Thymus (tissue), 11 donors: ENCODE data around the gene INPP5A. TPM values are rescaled to one million over a fixed set of nuclear protein-coding genes. Genes with fewer than 3 reads are reported as not detected.

ENCODE experiments used
- DNase-seq, 9 donors: peaks; one replicate each; pipeline ENCODE4 v3.0.0-alpha.2; 2013; ENCODE audit warnings: low spot score in 9 of 9, low read depth in 6 of 9, missing footprints in 1 of 9
- H3K27ac ChIP-seq, 2 donors: one replicate each; pipeline ENCODE4 v1.5.1; 2013; ENCODE audit warnings: control low read depth in 1 of 2, low read depth in 1 of 2, low read length in 1 of 2, mild to moderate bottlenecking in 1 of 2, moderate library complexity in 1 of 2
- H3K27me3 ChIP-seq, 2 donors: one replicate each; pipeline ENCODE4 v1.5.1; 2013; ENCODE audit warnings: low read length in 1 of 2; ENCODE audit not compliant: control insufficient read depth in 2 of 2, insufficient read depth in 1 of 2
- H3K36me3 ChIP-seq, 2 donors: one replicate each; pipeline ENCODE4 v1.5.1; 2013; ENCODE audit warnings: low read length in 1 of 2, mild to moderate bottlenecking in 1 of 2, moderate library complexity in 1 of 2; ENCODE audit not compliant: control insufficient read depth in 2 of 2, insufficient read depth in 2 of 2
- H3K4me1 ChIP-seq, 2 donors: one replicate each; pipeline ENCODE4 v1.5.1; 2013; ENCODE audit warnings: low read length in 2 of 2; ENCODE audit not compliant: control insufficient read depth in 2 of 2, insufficient read depth in 2 of 2
- H3K4me3 ChIP-seq, 2 donors: one replicate each; pipeline ENCODE4 v1.5.1; 2013; ENCODE audit warnings: low read length in 2 of 2, control low read depth in 1 of 2, mild to moderate bottlenecking in 1 of 2
- H3K9me3 ChIP-seq, 2 donors: one replicate each; pipeline ENCODE4 v1.5.1; 2013; ENCODE audit warnings: low read length in 1 of 2, mild to moderate bottlenecking in 1 of 2; ENCODE audit not compliant: control insufficient read depth in 2 of 2, insufficient read depth in 1 of 2
- WGBS: extraction: QIAGEN DNeasy Blood & Tissue Kit; methylation state at CpG from one replicate; pipeline ENCODE4 v1.1.7; 2013; 5-methylcytosine and 5-hydroxymethylcytosine counted together
- polyA plus RNA-seq: library from polyadenylated mRNA; stranded (reverse); fragments of 200-250 nt; gene quantifications from one replicate; pipeline ENCODE4 v1.2.3, GENCODE V29; 2013
- total RNA-seq: library from RNA; stranded (reverse); fragments of 120-200 nt; gene quantifications from one replicate; pipeline ENCODE4 v1.2.4, GENCODE V29; 2013
- donor health status: healthy.

The INPP5A gene
- total and polyA plus RNA-seq, 2 donors = 11.0 to 14.6 TPM

GRCh38 chr10:132608511-132609195 lies 71.1 kb downstream of the INPP5A start:
- no peaks in the 10 kb centered on the region for H3K27me3 ChIP-seq

GRCh38 chr10:132609211-132609610 lies 71.6 kb downstream of the INPP5A start:
- Histone ChIP-seq H3K9me3 (peaks cover 0 to 1% of the 10 kb centered on the region in 2 donors), H3K4me3 (no peak overlapping the region), H3K27ac (no peak overlapping the region), H3K27me3 (no peaks in the 10 kb centered on the region), H3K36me3 (no peaks in the 10 kb centered on the region), H3K4me1 (peaks cover 0 to 3% of the 10 kb centered on the region in 2 donors)
- no peak for DNase-seq
- WGBS = 98% methylated on average over 14 of the region's 14 CpGs

More at GRCh38 chr10:132608511-132609195, 71.1 kb downstream of the INPP5A start:
- peaks cover 0 to 3% of the 10 kb centered on the region in 2 donors for H3K4me1 ChIP-seq
- WGBS = 94% methylated on average over 18 of the region's 18 CpGs
- H3K9me3 ChIP-seq = peaks cover 0 to 4% of the 10 kb centered on the region in 2 donors
- DNase-seq = no peak
- H3K36me3 ChIP-seq = no peaks in the 10 kb centered on the region
- no peak overlapping the region for H3K27ac ChIP-seq
- H3K4me3 ChIP-seq = no peak overlapping the region

GRCh38 chr10:132610071-132610701 lies 72.6 kb downstream of the INPP5A start:
- Histone ChIP-seq H3K4me1 (peaks cover 0 to 3% of the 10 kb centered on the region in 2 donors), H3K9me3 (peaks cover 0 to 8% of the 10 kb centered on the region in 2 donors), H3K4me3 (no peak overlapping the region), H3K27ac (no peak overlapping the region), H3K36me3 (no peaks in the 10 kb centered on the region), H3K27me3 (no peaks in the 10 kb centered on the region)
- DNase-seq = no peak
- WGBS = 94% methylated on average over 20 of the region's 20 CpGs

- Histone ChIP-seq H3K4me1 (peaks cover 0 to 3% of the 10 kb centered on the region in 2 donors), H3K27ac (no peak overlapping the region), H3K4me3 (no peak overlapping the region), H3K27me3 (no peaks in the 10 kb centered on the region), H3K9me3 (peaks cover 0 to 14% of the 10 kb centered on the region in 2 donors), H3K36me3 (no peaks in the 10 kb centered on the region)
- DNase-seq = no peak
- 98% methylated on average over 5 of the region's 5 CpGs for WGBS
Observed at GRCh38 chr10:132611026-132611910, 73.7 kb downstream of the INPP5A start.

- H3K4me1 ChIP-seq = peaks cover 0 to 3% of the 10 kb centered on the region in 2 donors
- DNase-seq = no peak
Observed at GRCh38 chr10:132611986-132612385, 74.4 kb downstream of the INPP5A start.

GRCh38 chr10:132612571-132613504 lies 75.3 kb downstream of the INPP5A start:
- peaks cover 0 to 15% of the 10 kb centered on the region in 2 donors for H3K9me3 ChIP-seq
- peaks cover 0 to 3% of the 10 kb centered on the region in 2 donors for H3K4me1 ChIP-seq
- no peaks in the 10 kb centered on the region for H3K27me3 ChIP-seq
- WGBS = 92% methylated on average over 27 of the region's 27 CpGs
- DNase-seq = no peak
- H3K36me3 ChIP-seq = peaks cover 0 to 4% of the 10 kb centered on the region in 2 donors
- H3K4me3 ChIP-seq = no peak overlapping the region
- no peak overlapping the region for H3K27ac ChIP-seq

More at GRCh38 chr10:132611986-132612385, 74.4 kb downstream of the INPP5A start:
- H3K27me3 ChIP-seq = no peaks in the 10 kb centered on the region
- WGBS = 61% methylated on average over 3 of the region's 3 CpGs
- H3K9me3 ChIP-seq = peaks cover 0 to 15% of the 10 kb centered on the region in 2 donors
- H3K27ac ChIP-seq = no peak overlapping the region
- no peak overlapping the region for H3K4me3 ChIP-seq
- no peaks in the 10 kb centered on the region for H3K36me3 ChIP-seq

- Histone ChIP-seq H3K4me1 (peaks cover 0 to 3% of the 10 kb centered on the region in 2 donors), H3K27ac (no peak overlapping the region), H3K27me3 (no peaks in the 10 kb centered on the region), H3K36me3 (peaks cover 0 to 4% of the 10 kb centered on the region in 2 donors), H3K4me3 (no peak overlapping the region), H3K9me3 (peaks cover 0 to 15% of the 10 kb centered on the region in 2 donors)
- DNase-seq = no peak
- WGBS = 97% methylated on average over 22 of the region's 22 CpGs
Observed at GRCh38 chr10:132613566-132614348, 76.2 kb downstream of the INPP5A start.
